Glutamatergic neuron (in vitro differentiated cells): ENCODE measurements around the gene TNS1. TPM values are rescaled to one million over a fixed set of nuclear protein-coding genes. Genes with fewer than 3 reads are reported as not detected.
"Not testable (repeated sequence)": the region's sequence is repeated elsewhere in the genome, so short reads cannot be mapped to it uniquely, and the experiment has no call there.

Experiments used
- DNase-seq: peaks from one replicate; pipeline ENCODE4 v3.0.0; 2022
- H3K27ac Mint-ChIP-seq: one replicate; pipeline ENCODE4 v1.8.0; 2020; ENCODE audit warnings: mild to moderate bottlenecking, mixed read lengths, inconsistent platforms; ENCODE audit not compliant: unreplicated experiment
- H3K27me3 Mint-ChIP-seq: one replicate; pipeline ENCODE4 v1.8.0; 2020; ENCODE audit warnings: mild to moderate bottlenecking, moderate library complexity, mixed read lengths, inconsistent platforms; ENCODE audit not compliant: unreplicated experiment
- H3K36me3 Mint-ChIP-seq: one replicate; pipeline ENCODE4 v1.8.0; 2020; ENCODE audit warnings: mild to moderate bottlenecking, mixed read lengths, inconsistent platforms; ENCODE audit not compliant: unreplicated experiment
- H3K4me1 Mint-ChIP-seq: one replicate; pipeline ENCODE4 v1.8.0; 2020; ENCODE audit warnings: mild to moderate bottlenecking, low read depth, mixed read lengths, inconsistent platforms; ENCODE audit not compliant: unreplicated experiment
- H3K4me3 Mint-ChIP-seq: one replicate; pipeline ENCODE4 v1.8.0; 2020; ENCODE audit warnings: mild to moderate bottlenecking, mixed read lengths, inconsistent platforms; ENCODE audit not compliant: unreplicated experiment
- H3K9me3 Mint-ChIP-seq: one replicate; pipeline ENCODE4 v1.8.0; 2020; ENCODE audit warnings: mild to moderate bottlenecking, moderate library complexity, mixed read lengths, inconsistent platforms; ENCODE audit not compliant: unreplicated experiment
- CTCF ChIP-seq: fragments of 200-600 bp; sonication (generic); IDR thresholded peaks from one replicate; pipeline ENCODE4 v1.5.0; 2021; ENCODE audit not compliant: partially characterized antibody, unreplicated experiment
- total RNA-seq: library from RNA; stranded (reverse); fragmentation: NEBNext Ultra II Directional; extraction: Animal tissue kit (Norgen Biotek cat#: 25700); gene quantifications from one replicate; pipeline ENCODE4 v1.2.1, GENCODE V29; 2021; ENCODE audit not compliant: unreplicated experiment

The TNS1 gene
- total RNA-seq, 1 donor from 2014 or later: 3.2 TPM

GRCh38 chr2:217813828-217814227, 189.0 kb downstream of the TNS1 start:
- Mint-ChIP-seq H3K4me3 (no peak overlapping the region), H3K27me3 (peaks cover 3% of the 10 kb centered on the region), H3K4me1 (peaks cover 8% of the 10 kb centered on the region), H3K36me3 (peaks cover 6% of the 10 kb centered on the region), H3K9me3 (peaks cover 9% of the 10 kb centered on the region), H3K27ac (no peak overlapping the region)
- no peak for DNase-seq
- no peak for TF ChIP-seq CTCF

GRCh38 chr2:217812170-217812569, 190.6 kb downstream of the TNS1 start:
- H3K27ac Mint-ChIP-seq: no peak overlapping the region
- peaks cover 3% of the 10 kb centered on the region for H3K27me3 Mint-ChIP-seq
- peaks cover 9% of the 10 kb centered on the region for H3K9me3 Mint-ChIP-seq
- H3K4me1 Mint-ChIP-seq: peaks cover 8% of the 10 kb centered on the region
- H3K4me3 Mint-ChIP-seq: no peak overlapping the region
- peaks cover 6% of the 10 kb centered on the region for H3K36me3 Mint-ChIP-seq
- TF ChIP-seq CTCF: no peak
- no peak for DNase-seq

- TF ChIP-seq CTCF: no peak
- Mint-ChIP-seq H3K27me3 (peaks cover 6% of the 10 kb centered on the region), H3K27ac (no peak overlapping the region), H3K9me3 (peaks cover 2% of the 10 kb centered on the region), H3K4me1 (peaks cover 4% of the 10 kb centered on the region), H3K36me3 (peaks cover 6% of the 10 kb centered on the region), H3K4me3 (no peak overlapping the region)
- no peak for DNase-seq
Observed at GRCh38 chr2:217810260-217810659, 192.5 kb downstream of the TNS1 start.

- Mint-ChIP-seq H3K4me3 (no peak overlapping the region), H3K9me3 (peaks cover 2% of the 10 kb centered on the region), H3K27me3 (peaks cover 6% of the 10 kb centered on the region), H3K4me1 (peaks cover 4% of the 10 kb centered on the region), H3K36me3 (peaks cover 6% of the 10 kb centered on the region), H3K27ac (no peak overlapping the region)
- no peak for TF ChIP-seq CTCF
- no peak for DNase-seq
Observed at GRCh38 chr2:217809736-217810135, 193.1 kb downstream of the TNS1 start.

GRCh38 chr2:217808967-217809366, 193.8 kb downstream of the TNS1 start:
- not testable (repeated sequence) for DNase-seq, H3K4me1 Mint-ChIP-seq, H3K27ac Mint-ChIP-seq, H3K9me3 Mint-ChIP-seq, H3K36me3 Mint-ChIP-seq, H3K4me3 Mint-ChIP-seq, H3K27me3 Mint-ChIP-seq

GRCh38 chr2:217808326-217808725, 194.5 kb downstream of the TNS1 start:
- Mint-ChIP-seq H3K9me3 (peaks cover 2% of the 10 kb centered on the region), H3K27ac (no peak overlapping the region), H3K27me3 (peaks cover 3% of the 10 kb centered on the region), H3K4me3 (no peak overlapping the region), H3K36me3 (peaks cover 6% of the 10 kb centered on the region), H3K4me1 (peaks cover 4% of the 10 kb centered on the region)
- no peak for TF ChIP-seq CTCF
- no peak for DNase-seq
